Adipose tissue (tissue), 3 donors: ENCODE measurements around the gene VPS11. TPM values are rescaled to one million over a fixed set of nuclear protein-coding genes. Genes with fewer than 3 reads are reported as not detected.

Experiments
- H3K27ac ChIP-seq: one replicate; pipeline ENCODE4 v1.5.1; 2013; ENCODE audit warnings: low read depth, low read length
- WGBS, 3 donors: extraction: QIAGEN DNeasy Blood & Tissue Kit; methylation state at CpG; one replicate each; pipeline ENCODE4 v1.1.7; 2013; 5-methylcytosine and 5-hydroxymethylcytosine counted together
- polyA plus RNA-seq, 3 donors: library from polyadenylated mRNA; stranded (reverse); fragments of 200-250 nt; gene quantifications; one replicate each; pipeline ENCODE4 v1.2.3, GENCODE V29; 2013
- donor health status: healthy with polysubstance abuse.
- donor health status: Bipolar disorder and iron deficiency.
- donor health status: healthy.

VPS11 gene
- polyA plus RNA-seq, 3 donors, result 20.5 to 35.2 (median 30.7) TPM

DNA sequence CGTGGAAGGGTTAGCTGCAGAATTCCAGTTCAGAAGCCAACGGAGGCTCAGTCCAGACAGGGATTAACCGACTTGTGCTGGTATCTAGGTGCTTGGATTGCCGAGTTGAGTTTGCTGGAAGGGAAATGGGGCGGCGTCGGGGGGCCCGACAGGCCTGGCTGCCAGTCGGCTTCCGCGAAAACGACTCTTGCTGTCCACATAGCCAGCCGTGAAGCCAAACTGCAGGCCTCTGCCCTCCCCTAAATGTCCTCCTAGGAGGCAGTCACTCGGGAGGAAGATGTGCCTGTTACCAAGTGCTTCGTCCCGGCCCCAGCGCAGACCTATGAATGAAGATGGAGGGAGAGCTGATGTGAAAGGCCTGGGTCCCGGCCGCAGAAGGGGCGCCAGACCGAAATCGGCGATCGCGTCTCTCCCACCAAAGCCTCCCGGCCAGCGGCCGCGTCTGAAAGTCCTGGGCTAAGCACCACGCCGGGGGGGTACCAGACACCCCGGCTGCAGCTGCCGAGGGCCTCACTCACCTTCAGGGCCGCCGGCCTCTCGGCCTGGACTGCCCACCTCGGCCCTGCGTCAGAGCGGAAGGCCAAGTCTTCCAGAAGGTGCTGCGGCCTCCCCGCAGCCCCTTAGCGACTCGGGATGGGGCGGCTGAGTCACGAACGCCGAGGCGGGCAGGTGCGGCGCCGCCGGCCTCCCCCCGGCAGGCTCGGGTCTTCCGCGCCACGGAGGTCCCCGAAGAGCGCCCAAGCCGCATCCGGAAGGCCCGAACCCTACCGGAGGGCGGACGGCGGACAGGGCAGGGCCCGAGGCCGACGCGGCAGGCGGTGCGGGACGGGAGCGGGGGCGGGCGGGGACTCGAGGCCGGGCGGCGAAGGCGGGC, 26.6 kb downstream of the VPS11 start:
- H3K27ac ChIP-seq, result no peak overlapping the region
- 0 to 1% (median 1%) methylated on average over 52 to 81 of the region's 81 CpGs for WGBS, 3 donors

DNA sequence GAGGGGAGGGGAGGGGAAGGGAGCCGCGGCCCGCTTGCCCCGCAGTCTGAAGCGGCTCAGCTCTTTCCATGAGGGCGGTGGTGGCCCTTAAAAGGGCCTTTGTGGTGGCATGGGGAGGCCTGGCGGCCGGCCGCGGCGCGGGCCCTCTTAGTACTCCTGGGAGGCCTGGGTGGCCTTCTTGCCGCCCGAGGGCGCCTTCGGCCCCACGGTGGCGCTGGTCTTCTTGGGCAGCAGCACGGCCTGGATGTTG, 27.1 kb downstream of the VPS11 start:
- WGBS, 3 donors, result 0 to 1% (median 0%) methylated on average over 13 to 19 of the region's 19 CpGs
- H3K27ac ChIP-seq, result no peak overlapping the region

DNA sequence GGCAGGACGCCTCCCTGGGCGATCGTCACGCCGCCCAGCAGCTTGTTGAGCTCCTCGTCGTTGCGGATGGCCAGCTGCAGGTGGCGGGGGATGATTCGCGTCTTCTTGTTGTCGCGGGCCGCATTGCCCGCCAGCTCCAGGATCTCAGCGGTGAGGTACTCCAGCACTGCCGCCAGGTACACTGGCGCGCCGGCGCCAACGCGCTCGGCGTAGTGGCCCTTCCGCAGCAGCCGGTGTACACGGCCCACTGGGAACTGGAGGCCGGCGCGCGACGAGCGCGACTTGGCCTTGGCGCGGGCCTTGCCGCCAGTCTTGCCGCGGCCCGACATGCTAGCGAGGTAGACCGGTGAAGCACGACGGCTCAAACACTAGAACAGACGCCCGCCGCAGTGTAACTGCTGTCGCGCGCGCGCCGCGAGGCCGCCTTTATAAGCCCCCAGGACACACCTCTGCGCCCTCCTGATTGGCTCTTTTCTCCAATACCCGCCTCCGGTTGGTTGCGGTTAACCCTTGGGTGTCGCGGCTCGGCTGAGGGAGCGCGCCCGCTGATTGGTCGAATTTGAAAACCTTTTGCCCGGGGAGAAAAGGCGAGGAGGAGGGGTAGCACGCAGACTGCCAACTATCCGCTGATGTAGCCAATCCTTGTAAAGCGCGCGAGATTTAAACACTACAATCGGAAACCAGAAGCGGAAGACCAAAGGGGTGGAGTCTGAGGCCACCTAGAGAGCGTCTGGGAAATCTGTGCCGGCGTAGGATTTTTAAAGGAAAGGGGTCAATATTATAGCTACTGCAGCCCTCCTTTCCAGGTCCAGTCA, 27.7 kb downstream of the VPS11 start:
- WGBS, 3 donors, result 0% methylated on average over 79 of the region's 79 CpGs
- no peak overlapping the region for H3K27ac ChIP-seq

DNA sequence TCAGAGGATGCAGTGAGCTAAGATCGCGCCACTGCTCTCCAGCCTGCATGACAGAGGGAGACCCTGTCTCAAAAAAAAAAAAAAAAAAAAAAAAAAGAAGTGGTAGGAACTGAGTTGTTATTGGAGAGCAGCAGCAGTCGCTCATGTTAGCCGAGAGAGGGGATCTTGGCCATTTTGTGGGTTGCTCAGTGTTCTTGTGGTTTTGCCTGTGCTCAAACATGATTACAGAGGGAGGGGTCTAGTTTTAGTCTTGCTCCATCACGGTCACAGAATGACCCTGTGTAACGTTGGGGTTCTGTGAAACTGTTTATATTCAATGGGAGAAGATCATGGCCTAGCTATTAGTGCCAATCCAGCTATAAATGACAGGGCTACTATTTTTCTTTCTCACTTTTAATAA, 32.1 kb downstream of the VPS11 start:
- 66 to 74% (median 73%) methylated on average over 6 of the region's 6 CpGs for WGBS, 3 donors
- no peak overlapping the region for H3K27ac ChIP-seq

DNA sequence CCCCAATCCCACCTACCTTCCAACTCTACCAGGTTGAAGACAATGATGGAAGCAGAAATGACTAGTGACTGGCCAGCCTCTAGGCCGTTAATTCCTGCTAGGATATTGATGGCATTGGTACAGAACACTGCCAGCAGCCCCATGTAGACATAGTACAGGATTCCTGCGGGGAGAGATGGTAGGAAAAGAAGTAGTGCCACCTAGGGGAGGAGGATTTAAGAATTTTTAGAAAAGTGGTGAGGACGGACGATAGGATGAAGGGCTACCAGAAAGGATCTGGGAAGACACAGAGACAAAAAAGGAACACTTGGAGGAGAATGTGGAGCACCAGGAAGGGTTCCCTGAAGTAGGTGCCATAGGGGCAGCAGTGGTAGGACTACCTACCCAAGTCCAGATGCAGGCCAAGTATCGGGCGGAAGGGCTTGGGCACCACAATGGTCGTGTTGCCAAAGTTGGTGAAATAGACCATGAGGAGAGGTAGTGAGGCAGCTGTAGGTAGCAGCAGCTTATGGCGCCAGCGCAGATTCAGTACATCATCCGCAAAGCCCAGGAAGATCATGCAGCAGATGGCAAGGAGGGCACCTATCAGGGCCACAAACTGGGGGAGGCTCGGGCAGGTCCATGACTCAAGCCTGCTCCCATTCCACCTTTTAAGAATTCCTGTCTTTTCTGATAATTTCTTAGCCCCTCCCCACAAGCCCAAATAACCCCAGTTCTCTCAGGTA, 32.8 kb downstream of the VPS11 start:
- 20 to 56% (median 47%) methylated on average over 11 of the region's 11 CpGs for WGBS, 3 donors
- no peak overlapping the region for H3K27ac ChIP-seq

DNA sequence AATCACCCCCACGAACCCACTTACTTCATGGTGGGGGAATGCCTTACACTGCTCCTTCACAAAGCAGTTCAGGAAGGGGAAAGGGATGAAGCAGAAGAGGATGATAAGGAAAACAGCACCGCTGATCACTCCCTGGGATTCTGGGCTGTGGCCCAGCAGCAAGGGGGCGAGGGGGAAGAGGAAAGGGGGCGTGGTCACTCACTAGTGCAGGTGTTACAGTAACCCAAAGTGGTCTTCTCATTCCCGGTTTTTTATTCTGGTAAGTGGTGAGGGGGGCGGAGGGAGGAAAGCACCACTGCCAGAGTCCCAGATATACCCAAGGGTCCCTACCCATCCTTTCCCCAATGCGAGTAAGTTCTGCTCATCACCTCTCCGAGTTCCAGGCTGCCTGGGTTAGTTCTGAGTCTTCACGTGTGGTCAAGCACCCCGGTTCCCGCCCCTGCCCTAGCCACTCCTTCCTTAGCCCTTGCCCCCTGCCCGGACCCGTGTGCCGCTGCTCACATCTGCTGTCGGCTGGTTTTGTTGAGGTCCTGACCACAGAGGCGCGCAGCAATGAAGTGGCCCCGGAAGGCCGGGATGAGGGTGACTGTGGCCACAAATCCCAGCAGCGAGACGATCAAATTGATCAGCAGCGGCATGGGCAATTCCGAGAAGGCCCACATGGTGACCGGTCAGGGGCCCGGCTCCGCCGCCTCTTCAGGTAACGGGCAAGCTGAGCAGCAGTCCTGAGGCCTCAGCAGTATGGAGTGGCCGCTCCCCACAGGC, 33.6 kb downstream of the VPS11 start:
- WGBS, 3 donors, result 0 to 2% (median 1%) methylated on average over 27 to 29 of the region's 29 CpGs
- peak overlapping the region; percentile 21 for H3K27ac ChIP-seq

DNA sequence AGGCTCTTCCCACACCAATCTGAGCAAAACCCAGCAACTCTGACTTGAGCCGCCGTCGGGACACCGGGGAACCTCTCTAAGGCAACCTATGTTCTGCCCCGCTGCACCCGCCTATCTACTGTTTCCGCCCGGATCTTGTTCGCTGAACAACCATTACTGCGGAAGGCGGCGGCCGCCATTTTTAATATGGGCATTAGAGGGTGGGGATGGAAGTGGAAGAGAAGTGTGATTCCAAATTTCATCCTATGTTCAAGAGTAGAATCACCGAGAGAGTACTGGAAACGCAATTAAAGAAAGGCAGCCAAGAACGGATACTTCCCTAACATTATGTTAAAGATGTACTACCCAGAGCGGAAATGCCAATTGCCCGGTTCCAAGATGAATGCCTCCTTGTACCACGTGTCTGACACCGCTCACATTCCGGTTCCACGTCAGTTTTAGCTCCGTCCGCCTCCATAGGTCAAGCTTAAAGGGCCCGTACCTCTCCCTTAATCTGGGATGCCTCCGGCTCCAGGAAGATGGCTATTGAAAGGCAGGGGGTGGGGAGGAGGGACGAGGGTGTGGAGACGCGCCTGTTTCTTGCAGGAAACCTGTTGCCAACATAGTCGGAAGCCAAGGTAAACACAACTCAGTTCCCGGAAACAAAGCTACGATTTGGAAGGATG, 34.3 kb downstream of the VPS11 start, which contains the start of gene DPAGT1:
Gene DPAGT1, minus strand, starts transcription at position 95 of the 665 bp plus-strand sequence. CDS start 198 bp downstream, outside the sequence.
- 0% methylated on average over 32 of the region's 32 CpGs for WGBS, 3 donors
- peak within 1 kb of the TSS; percentile 21 for H3K27ac ChIP-seq

DNA sequence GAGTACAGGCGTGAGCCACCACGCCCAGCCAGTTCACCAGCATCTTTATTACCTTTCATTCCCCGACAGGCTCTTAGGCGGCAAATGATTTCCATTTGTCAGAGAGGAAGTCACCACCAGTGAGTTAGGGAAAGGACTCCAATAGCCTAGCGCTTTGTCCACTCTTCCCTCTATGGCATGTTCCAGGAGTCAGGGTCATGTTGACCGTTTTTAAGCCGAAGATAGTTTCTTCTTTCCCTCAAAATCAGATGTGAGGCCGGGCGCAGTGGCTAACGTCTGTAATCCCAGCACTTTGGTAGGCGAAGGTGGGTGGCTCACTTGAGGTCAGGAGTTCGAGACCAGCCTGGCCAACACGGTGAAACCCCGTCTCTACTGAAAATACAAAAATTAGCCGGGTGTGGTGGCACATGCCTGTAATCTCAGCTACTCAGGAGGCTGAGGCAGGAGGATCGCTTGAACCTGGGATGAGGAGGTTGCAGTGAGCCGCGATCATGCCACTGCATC, 35.6 kb downstream of the VPS11 start:
- WGBS, 3 donors, result 78 to 85% (median 78%) methylated on average over 18 of the region's 18 CpGs

DNA sequence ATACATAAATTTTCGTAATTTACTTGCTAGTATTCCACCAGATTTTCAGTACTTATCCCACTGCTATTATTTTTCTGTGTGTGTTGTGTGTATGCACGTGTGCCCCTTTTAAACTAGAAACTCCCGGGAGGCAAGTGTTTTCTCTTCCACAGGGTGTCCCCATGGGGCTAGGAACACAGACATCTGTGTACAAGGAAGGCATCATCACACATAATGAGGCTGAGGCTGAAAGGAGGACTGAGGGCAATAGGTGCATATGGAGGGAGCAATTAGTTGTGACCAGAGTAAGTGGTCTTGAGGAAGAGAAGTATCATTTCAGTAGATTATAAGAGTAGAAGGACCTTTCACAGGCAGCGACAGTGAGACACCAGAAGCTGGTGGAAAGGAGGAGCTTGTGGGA, 36.2 kb downstream of the VPS11 start:
- H3K27ac ChIP-seq, result no peak overlapping the region
- WGBS, 3 donors, result 58 to 63% (median 62%) methylated on average over 4 of the region's 4 CpGs

More for the DNA sequence above, 35.6 kb downstream of the VPS11 start:
- peak overlapping the region; percentile 63 for H3K27ac ChIP-seq

DNA sequence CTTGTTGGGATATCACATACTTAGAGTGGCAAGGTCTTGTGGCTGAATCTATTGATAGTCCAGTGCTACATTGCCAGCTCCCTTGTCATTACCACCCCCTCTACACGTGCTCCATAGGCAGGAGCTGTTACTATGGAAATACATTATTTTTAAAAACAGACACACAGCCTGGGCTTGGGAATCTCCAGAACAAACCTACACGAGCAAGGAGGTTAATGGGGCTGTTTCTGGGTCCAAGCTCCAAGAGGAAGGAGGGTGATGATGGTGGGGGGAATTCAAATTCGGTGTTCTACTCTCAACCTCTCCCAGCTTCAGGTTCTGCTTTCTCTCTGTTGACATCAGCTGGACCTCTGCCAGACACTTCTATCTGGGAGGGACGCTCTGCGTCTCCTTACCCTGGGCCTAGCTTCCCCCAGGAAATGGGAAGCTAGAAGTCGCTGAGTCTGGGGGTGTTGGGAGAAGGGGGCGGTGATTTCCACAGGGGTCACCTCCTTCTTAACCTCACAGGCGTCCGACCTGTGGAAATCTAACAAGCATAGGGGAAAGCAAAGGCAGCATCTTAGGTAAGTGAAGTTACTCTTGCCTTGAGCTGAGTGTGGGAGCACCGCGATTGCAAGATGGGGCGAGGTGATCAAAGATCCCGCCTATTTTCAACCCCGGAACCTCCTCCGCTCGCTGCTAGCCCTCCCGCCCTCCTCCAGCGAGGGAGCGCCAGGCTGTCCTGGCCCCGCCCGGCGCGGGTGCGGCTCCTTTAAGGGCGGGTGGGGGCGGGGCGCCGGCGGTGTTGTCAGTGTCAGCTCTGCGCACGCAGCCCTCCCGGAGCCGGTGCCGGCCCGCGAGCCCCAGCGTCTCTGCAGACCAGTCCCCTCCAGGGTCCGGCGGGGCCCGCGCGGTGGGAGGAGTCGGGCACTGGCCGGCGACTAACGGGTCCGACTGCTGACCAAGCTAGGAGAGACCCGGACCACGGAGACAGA, 39.2 kb downstream of the VPS11 start, which contains the start of gene C2CD2L:
Gene C2CD2L, plus strand, starts transcription at position 781 of the 974 bp plus-strand sequence. CDS start 398 bp downstream, outside the sequence.
- 1 to 2% (median 1%) methylated on average over 43 to 49 of the region's 49 CpGs for WGBS, 3 donors
- H3K27ac ChIP-seq, result no peak within 1 kb of the TSS

DNA sequence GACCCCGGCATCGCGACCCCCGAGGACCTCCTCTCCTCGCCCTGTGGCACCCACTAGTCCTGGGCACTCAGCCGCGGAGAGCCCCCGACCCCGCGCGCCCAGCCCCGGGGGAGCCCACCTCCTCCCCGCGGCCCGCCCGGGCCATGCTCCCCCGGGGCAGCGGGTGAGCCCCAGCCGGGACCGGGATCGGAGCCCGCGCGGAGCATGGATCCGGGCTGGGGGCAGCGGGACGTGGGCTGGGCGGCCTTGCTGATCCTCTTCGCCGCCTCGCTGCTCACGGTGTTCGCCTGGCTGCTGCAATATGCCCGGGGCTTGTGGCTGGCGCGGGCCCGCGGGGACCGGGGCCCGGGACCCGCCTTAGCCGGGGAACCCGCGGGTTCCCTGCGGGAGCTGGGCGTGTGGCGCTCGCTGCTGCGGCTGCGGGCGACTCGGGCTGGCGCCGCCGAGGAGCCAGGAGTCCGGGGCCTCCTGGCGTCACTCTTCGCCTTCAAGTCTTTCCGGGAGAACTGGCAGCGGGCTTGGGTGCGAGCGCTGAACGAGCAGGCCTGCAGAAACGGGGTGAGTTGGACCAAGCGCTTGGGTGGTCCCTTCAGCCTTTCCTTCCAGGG, 40.0 kb downstream of the VPS11 start:
- WGBS, 3 donors, result 0 to 1% (median 1%) methylated on average over 50 to 65 of the region's 65 CpGs
- no peak overlapping the region for H3K27ac ChIP-seq

DNA sequence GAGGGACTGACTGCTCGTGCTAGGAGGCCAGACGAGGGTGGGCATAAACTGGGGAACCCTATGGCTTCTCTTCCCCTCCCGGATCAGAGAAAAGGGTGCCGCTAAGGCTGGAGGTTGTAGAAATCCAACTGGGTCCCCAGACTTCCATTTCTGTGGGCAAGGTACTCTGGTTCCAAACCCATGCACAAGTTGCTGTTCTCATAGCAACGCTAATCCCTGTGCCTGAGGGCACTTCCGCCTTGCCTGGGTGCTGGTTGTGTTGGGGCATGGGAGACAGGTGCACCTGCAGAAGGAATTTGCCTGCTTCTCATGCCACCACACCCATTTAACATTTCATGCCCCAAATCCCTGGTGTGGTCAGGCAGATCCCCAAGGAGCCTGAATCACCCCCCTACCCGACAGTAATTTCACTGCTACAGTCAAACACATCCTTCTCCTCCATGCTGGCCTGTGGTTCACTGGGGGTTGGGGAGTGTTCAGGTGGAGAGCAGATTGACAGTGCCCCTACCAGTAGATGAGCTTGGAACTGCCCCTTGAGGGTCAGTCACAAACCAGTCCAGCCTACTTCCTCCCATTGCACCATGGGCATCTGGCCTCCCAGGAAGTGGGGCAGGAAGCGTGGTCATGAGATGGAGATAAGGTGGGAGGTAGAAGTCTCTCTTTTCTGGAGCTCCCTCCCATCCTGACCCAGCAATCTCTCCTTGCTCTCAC, 40.7 kb downstream of the VPS11 start:
- H3K27ac ChIP-seq, result no peak overlapping the region
- 14 to 21% (median 15%) methylated on average over 8 of the region's 8 CpGs for WGBS, 3 donors

DNA sequence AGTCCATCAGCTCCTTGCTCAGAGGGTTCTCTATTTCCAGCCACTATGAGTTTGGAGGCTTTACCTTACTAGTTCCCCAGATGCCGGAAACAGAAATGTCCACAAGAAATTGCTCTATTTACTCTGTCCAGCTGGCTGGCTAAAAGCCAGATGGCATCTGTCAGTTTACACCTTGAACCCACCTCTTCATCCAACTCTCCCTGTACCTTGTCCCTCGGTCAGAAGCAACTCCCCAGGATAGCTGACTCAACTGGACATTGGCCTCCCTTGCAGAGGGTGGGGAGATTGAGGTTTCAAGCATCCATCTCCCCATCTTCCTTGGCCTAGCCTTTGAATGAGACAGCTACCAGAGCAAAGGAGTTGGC, 41.2 kb downstream of the VPS11 start:
- 50 to 76% (median 72%) methylated on average over 2 of the region's 2 CpGs for WGBS, 3 donors
- no peak overlapping the region for H3K27ac ChIP-seq

DNA sequence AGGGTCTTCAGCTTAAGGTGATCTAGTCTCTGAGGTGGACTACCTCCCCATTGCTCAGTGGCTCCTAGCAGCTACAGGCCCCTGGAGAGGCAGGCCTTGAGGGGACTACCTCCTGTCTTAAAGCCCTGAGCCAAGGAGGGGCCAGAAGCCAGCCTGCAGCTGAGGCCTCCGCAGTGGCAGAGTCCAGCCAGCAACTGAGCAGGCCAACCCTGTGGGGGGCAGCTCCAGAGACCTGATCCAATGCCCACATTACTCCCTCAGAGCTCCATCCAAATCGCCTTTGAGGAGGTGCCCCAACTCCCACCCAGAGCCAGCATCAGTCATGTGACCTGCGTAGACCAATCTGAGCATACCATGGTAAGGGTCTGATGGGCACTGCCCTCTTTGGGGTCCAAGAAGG, 42.2 kb downstream of the VPS11 start:
- H3K27ac ChIP-seq, result no peak overlapping the region
- WGBS, 3 donors, result 81 to 94% (median 92%) methylated on average over 3 of the region's 3 CpGs

DNA sequence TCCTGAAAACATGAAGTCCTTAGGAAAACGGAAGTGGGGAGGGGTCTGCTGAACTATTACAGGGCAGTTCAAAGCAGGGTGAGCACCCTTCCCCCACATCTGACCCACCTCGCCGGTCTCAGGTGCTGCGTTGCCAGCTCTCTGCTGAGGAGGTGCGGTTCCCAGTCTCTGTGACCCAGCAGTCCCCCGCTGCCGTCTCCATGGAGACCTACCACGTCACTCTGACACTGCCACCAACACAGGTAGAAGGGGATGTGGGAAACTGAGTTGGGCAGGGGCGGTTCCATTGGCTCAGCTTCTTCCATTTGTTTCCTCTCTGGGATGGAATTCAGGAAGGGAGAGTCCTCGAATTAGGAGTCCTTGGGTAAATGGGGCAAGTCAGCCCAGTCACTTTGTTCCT, 42.8 kb downstream of the VPS11 start:
- 85 to 87% (median 87%) methylated on average over 10 of the region's 10 CpGs for WGBS, 3 donors
- no peak overlapping the region for H3K27ac ChIP-seq
